B cell (primary cell): ENCODE measurements around the gene CWC25.

ENCODE experiments used
- EZH2 ChIP-seq: IDR thresholded peaks from 2 replicates; pipeline ENCODE4 v1.6.1; 2012; ENCODE audit warnings: borderline replicate concordance, low read depth, mild to moderate bottlenecking, moderate library complexity, low read length; ENCODE audit not compliant: insufficient read depth, poor library complexity, severe bottlenecking
- TF ChIP-seq, protein P1 (sequence below): fragments of 200-600 bp; IDR thresholded peaks from one replicate; pipeline ENCODE4 v1.8.0; 2022; ENCODE audit warnings: antibody characterized with exemption, mild to moderate bottlenecking

DNA sequence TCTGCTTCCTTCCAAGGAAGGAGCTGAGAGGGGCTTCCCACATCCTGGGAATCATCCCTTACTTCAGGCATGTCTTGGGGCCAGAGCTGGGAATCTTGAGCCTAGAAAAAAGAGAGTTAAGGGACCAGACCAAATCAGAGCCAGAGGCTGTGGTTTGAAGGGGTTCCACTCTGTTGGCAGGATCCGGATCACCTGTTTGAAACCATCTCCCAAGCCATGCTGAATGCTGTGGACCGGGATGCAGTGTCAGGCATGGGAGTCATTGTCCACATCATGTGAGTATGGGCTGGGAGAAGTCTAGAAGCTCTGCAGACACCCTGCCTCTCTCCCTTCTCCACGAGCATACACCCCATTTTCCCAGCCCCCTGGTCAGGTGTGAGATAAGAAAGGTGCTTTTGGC is 62.9 kb downstream of the CWC25 start:
- TF ChIP-seq, protein P1, sequence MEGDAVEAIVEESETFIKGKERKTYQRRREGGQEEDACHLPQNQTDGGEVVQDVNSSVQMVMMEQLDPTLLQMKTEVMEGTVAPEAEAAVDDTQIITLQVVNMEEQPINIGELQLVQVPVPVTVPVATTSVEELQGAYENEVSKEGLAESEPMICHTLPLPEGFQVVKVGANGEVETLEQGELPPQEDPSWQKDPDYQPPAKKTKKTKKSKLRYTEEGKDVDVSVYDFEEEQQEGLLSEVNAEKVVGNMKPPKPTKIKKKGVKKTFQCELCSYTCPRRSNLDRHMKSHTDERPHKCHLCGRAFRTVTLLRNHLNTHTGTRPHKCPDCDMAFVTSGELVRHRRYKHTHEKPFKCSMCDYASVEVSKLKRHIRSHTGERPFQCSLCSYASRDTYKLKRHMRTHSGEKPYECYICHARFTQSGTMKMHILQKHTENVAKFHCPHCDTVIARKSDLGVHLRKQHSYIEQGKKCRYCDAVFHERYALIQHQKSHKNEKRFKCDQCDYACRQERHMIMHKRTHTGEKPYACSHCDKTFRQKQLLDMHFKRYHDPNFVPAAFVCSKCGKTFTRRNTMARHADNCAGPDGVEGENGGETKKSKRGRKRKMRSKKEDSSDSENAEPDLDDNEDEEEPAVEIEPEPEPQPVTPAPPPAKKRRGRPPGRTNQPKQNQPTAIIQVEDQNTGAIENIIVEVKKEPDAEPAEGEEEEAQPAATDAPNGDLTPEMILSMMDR, result no peak
- no peak for TF ChIP-seq EZH2
